Measurements from ENCODE around the gene SMYD3. TPM values are rescaled to one million over a fixed set of nuclear protein-coding genes. Genes with fewer than 3 reads are reported as not detected.

SMYD3 gene
- polyA plus RNA-seq, 1 donor from 2014 or later, result 48.6 TPM

GRCh38 chr1:245878585-245878984 lies 628.5 kb downstream of the SMYD3 start:
- Histone ChIP-seq H3K27me3 (ENCODE audit: insufficient read depth, low read depth, low read length) (no peaks in the 10 kb centered on the region), H4K20me1 (ENCODE audit: insufficient read depth) (no peaks in the 10 kb centered on the region), H3K4me2 (ENCODE audit: low read length) (no peak overlapping the region), H3F3A (ENCODE audit: insufficient read depth, low read length, poor library complexity, severe bottlenecking) (no peaks in the 10 kb centered on the region), H3K9me2 (ENCODE audit: insufficient read depth, low read length) (no peaks in the 10 kb centered on the region), H3K4me3 (ENCODE audit: low read length) (no peak overlapping the region), H3K9me3 (ENCODE audit: low read length) (no peaks in the 10 kb centered on the region), H3K27ac (ENCODE audit: low read length) (no peak overlapping the region), H3K36me3 (ENCODE audit: insufficient read depth, low read length) (no peaks in the 10 kb centered on the region), H3K9ac (ENCODE audit: low read length) (no peak overlapping the region), H3K79me2 (replicated peaks; ENCODE audit: insufficient read depth, low read length) (no peaks in the 10 kb centered on the region), H2AFZ (ENCODE audit: low read depth, low read length) (no peak overlapping the region)
- no peak for TF ChIP-seq TAF1 (IDR thresholded peaks at IDR 0.05; ENCODE audit: low read depth)
- TF ChIP-seq RAD21 (conservative IDR thresholded peaks at IDR 0.05), result no peak
- no peak for TF ChIP-seq CTCF (IDR thresholded peaks at IDR 0.05; ENCODE audit: poor library complexity, severe bottlenecking)
- TF ChIP-seq POLR2AphosphoS5 (IDR thresholded peaks at IDR 0.05), result no peak
- TF ChIP-seq EZH2 (IDR thresholded peaks at IDR 0.05; ENCODE audit: borderline replicate concordance, insufficient read depth, low read length, poor library complexity, severe bottlenecking), result no peak
- TF ChIP-seq MXI1 (conservative IDR thresholded peaks at IDR 0.05; ENCODE audit: poor library complexity, severe bottlenecking), result no peak
- TF ChIP-seq REST (IDR thresholded peaks at IDR 0.05; ENCODE audit: borderline replicate concordance), result no peak
- no peak for TF ChIP-seq EP300 (conservative IDR thresholded peaks at IDR 0.05; ENCODE audit: poor library complexity, severe bottlenecking)
- TF ChIP-seq SMC3 (conservative IDR thresholded peaks at IDR 0.05; ENCODE audit: poor library complexity), result no peak

- Histone ChIP-seq H3K4me2 (ENCODE audit: low read length) (no peak overlapping the region), H3K27me3 (ENCODE audit: insufficient read depth, low read depth, low read length) (no peaks in the 10 kb centered on the region), H3K9ac (ENCODE audit: low read length) (no peak overlapping the region), H3K9me2 (ENCODE audit: insufficient read depth, low read length) (no peaks in the 10 kb centered on the region), H4K20me1 (ENCODE audit: insufficient read depth) (no peaks in the 10 kb centered on the region), H3K9me3 (ENCODE audit: low read length) (no peaks in the 10 kb centered on the region), H3K79me2 (replicated peaks; ENCODE audit: insufficient read depth, low read length) (no peaks in the 10 kb centered on the region), H2AFZ (ENCODE audit: low read depth, low read length) (no peak overlapping the region), H3K27ac (ENCODE audit: low read length) (no peak overlapping the region), H3F3A (ENCODE audit: insufficient read depth, low read length, poor library complexity, severe bottlenecking) (no peaks in the 10 kb centered on the region), H3K4me3 (ENCODE audit: low read length) (no peak overlapping the region), H3K36me3 (ENCODE audit: insufficient read depth, low read length) (no peaks in the 10 kb centered on the region)
- TF ChIP-seq EZH2 (IDR thresholded peaks at IDR 0.05; ENCODE audit: borderline replicate concordance, insufficient read depth, low read length, poor library complexity, severe bottlenecking), result no peak
- no peak for TF ChIP-seq MXI1 (conservative IDR thresholded peaks at IDR 0.05; ENCODE audit: poor library complexity, severe bottlenecking)
- TF ChIP-seq POLR2AphosphoS5 (IDR thresholded peaks at IDR 0.05), result no peak
- TF ChIP-seq SMC3 (conservative IDR thresholded peaks at IDR 0.05; ENCODE audit: poor library complexity), result no peak
- no peak for TF ChIP-seq EP300 (conservative IDR thresholded peaks at IDR 0.05; ENCODE audit: poor library complexity, severe bottlenecking)
- no peak for TF ChIP-seq TAF1 (IDR thresholded peaks at IDR 0.05; ENCODE audit: low read depth)
- TF ChIP-seq RAD21 (conservative IDR thresholded peaks at IDR 0.05), result no peak
- TF ChIP-seq REST (IDR thresholded peaks at IDR 0.05; ENCODE audit: borderline replicate concordance), result no peak
- TF ChIP-seq CTCF (IDR thresholded peaks at IDR 0.05; ENCODE audit: poor library complexity, severe bottlenecking), result no peak
Measured at GRCh38 chr1:245877976-245878375, 629.1 kb downstream of the SMYD3 start.

Measured in neural cell (in vitro differentiated cells).